GM23338 (cell line): ENCODE measurements around the gene CYBRD1.

Source experiments
- CREB1 ChIP-seq: fragments of 250-450 bp; sonication (Bioruptor Pico); IDR thresholded peaks from 2 replicates; pipeline ENCODE4 v1.5.0; 2020; ENCODE audit warnings: low read depth, mild to moderate bottlenecking, moderate library complexity
- EZH2 ChIP-seq: fragments of 200-600 bp; sonication (generic); IDR thresholded peaks from one replicate; pipeline ENCODE4 v1.8.0; 2017; ENCODE audit warnings: antibody characterized with exemption, mild to moderate bottlenecking, low read depth; ENCODE audit not compliant: unreplicated experiment
- EZH2phosphoT487 ChIP-seq: fragments of 200-600 bp; sonication (generic); IDR thresholded peaks from one replicate; pipeline ENCODE4 v1.8.1; 2018; ENCODE audit warnings: antibody characterized with exemption; ENCODE audit not compliant: unreplicated experiment
- JUNB ChIP-seq: IDR thresholded peaks from one replicate; pipeline ENCODE4 v1.6.1; 2016; ENCODE audit warnings: antibody characterized with exemption; ENCODE audit not compliant: unreplicated experiment
- NANOG ChIP-seq: IDR thresholded peaks from 2 replicates; pipeline ENCODE4 v1.6.1; 2016; ENCODE audit warnings: antibody characterized with exemption, borderline replicate concordance
- POLR2AphosphoS5 ChIP-seq: IDR thresholded peaks from 2 replicates; pipeline ENCODE4 v1.6.1; 2016; ENCODE audit warnings: antibody characterized with exemption, low read depth
- ZNF114 ChIP-seq: fragments of 250-450 bp; sonication (Bioruptor Pico); IDR thresholded peaks from 2 replicates; pipeline ENCODE4 v1.5.0; 2020; ENCODE audit warnings: mild to moderate bottlenecking, moderate library complexity
- ZNF331 ChIP-seq: fragments of 250-450 bp; sonication (Bioruptor Pico); IDR thresholded peaks from 2 replicates; pipeline ENCODE4 v1.5.0; 2020; ENCODE audit warnings: low read depth, mild to moderate bottlenecking, moderate library complexity
- TF ChIP-seq, protein P1 (sequence below), 2 experiments: fragments of 200-600 bp in 1 of 2; sonication (generic) in 1 of 2; conservative IDR thresholded peaks; 2 replicates each; pipeline versions ENCODE4 v1.5.1 to v1.6.1; 2016 to 2017; ENCODE audit warnings: antibody characterized with exemption in 2 of 2, low read depth in 2 of 2, mild to moderate bottlenecking in 2 of 2, moderate library complexity in 1 of 2
- TF ChIP-seq, protein P2 (sequence below): IDR thresholded peaks from one replicate; pipeline ENCODE4 v1.6.1; 2018; ENCODE audit warnings: antibody characterized with exemption; ENCODE audit not compliant: unreplicated experiment
- TF ChIP-seq, protein P3 (sequence below): IDR thresholded peaks from 2 replicates; pipeline ENCODE4 v1.6.1; 2016; ENCODE audit warnings: antibody characterized with exemption

GRCh38 chr2:171531836-171532450 lies 9.7 kb downstream of the CYBRD1 start:
- no peak for TF ChIP-seq EZH2phosphoT487
- TF ChIP-seq, protein P1, sequence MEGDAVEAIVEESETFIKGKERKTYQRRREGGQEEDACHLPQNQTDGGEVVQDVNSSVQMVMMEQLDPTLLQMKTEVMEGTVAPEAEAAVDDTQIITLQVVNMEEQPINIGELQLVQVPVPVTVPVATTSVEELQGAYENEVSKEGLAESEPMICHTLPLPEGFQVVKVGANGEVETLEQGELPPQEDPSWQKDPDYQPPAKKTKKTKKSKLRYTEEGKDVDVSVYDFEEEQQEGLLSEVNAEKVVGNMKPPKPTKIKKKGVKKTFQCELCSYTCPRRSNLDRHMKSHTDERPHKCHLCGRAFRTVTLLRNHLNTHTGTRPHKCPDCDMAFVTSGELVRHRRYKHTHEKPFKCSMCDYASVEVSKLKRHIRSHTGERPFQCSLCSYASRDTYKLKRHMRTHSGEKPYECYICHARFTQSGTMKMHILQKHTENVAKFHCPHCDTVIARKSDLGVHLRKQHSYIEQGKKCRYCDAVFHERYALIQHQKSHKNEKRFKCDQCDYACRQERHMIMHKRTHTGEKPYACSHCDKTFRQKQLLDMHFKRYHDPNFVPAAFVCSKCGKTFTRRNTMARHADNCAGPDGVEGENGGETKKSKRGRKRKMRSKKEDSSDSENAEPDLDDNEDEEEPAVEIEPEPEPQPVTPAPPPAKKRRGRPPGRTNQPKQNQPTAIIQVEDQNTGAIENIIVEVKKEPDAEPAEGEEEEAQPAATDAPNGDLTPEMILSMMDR (conservative IDR thresholded peaks at IDR 0.05; ENCODE audit: low read depth in 2 of 2), result no peak
- TF ChIP-seq ZNF331 (CRISPR knock-in tag), result no peak
- no peak for TF ChIP-seq POLR2AphosphoS5
- TF ChIP-seq EZH2, result no peak
- TF ChIP-seq CREB1 (CRISPR knock-in tag), result no peak
- TF ChIP-seq, protein P2, sequence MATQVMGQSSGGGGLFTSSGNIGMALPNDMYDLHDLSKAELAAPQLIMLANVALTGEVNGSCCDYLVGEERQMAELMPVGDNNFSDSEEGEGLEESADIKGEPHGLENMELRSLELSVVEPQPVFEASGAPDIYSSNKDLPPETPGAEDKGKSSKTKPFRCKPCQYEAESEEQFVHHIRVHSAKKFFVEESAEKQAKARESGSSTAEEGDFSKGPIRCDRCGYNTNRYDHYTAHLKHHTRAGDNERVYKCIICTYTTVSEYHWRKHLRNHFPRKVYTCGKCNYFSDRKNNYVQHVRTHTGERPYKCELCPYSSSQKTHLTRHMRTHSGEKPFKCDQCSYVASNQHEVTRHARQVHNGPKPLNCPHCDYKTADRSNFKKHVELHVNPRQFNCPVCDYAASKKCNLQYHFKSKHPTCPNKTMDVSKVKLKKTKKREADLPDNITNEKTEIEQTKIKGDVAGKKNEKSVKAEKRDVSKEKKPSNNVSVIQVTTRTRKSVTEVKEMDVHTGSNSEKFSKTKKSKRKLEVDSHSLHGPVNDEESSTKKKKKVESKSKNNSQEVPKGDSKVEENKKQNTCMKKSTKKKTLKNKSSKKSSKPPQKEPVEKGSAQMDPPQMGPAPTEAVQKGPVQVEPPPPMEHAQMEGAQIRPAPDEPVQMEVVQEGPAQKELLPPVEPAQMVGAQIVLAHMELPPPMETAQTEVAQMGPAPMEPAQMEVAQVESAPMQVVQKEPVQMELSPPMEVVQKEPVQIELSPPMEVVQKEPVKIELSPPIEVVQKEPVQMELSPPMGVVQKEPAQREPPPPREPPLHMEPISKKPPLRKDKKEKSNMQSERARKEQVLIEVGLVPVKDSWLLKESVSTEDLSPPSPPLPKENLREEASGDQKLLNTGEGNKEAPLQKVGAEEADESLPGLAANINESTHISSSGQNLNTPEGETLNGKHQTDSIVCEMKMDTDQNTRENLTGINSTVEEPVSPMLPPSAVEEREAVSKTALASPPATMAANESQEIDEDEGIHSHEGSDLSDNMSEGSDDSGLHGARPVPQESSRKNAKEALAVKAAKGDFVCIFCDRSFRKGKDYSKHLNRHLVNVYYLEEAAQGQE, result no peak
- no peak for TF ChIP-seq JUNB
- TF ChIP-seq ZNF114 (CRISPR knock-in tag), result no peak
- TF ChIP-seq, protein P3, sequence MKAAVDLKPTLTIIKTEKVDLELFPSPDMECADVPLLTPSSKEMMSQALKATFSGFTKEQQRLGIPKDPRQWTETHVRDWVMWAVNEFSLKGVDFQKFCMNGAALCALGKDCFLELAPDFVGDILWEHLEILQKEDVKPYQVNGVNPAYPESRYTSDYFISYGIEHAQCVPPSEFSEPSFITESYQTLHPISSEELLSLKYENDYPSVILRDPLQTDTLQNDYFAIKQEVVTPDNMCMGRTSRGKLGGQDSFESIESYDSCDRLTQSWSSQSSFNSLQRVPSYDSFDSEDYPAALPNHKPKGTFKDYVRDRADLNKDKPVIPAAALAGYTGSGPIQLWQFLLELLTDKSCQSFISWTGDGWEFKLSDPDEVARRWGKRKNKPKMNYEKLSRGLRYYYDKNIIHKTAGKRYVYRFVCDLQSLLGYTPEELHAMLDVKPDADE, result no peak
- TF ChIP-seq NANOG, result no peak
